Thoracic aorta (tissue), 2 donors: ENCODE results near the gene ETDC. TPM values are rescaled to one million over a fixed set of nuclear protein-coding genes. Genes with fewer than 3 reads are reported as not detected.
"Not testable (repeated sequence)": the region's sequence is repeated elsewhere in the genome, so short reads cannot be mapped to it uniquely, and the experiment has no call there.

Source experiments
- ATAC-seq: fragments of 150-250 bp; one replicate; pipeline ENCODE4 v1.8.0; 2017; ENCODE audit warnings: low read depth; ENCODE audit not compliant: insufficient number of reproducible peaks, low FRiP score
- DNase-seq: peaks from one replicate; pipeline ENCODE4 v3.0.0-alpha.2; 2020; ENCODE audit warnings: low spot score
- H3K27ac ChIP-seq, 2 donors: fragments of 200-600 bp; sonication (generic); 1 replicate in 1 of 2; 2 replicates in 1 of 2; pipeline ENCODE4 v1.5.1; 2016; ENCODE audit warnings: mild to moderate bottlenecking in 2 of 2, moderate library complexity in 2 of 2
- H3K27me3 ChIP-seq: fragments of 200-600 bp; sonication (generic); replicated peaks from 2 replicates; pipeline ENCODE4 v1.6.0; 2016; ENCODE audit warnings: mild to moderate bottlenecking; ENCODE audit not compliant: insufficient read depth
- H3K36me3 ChIP-seq: fragments of 200-600 bp; sonication (generic); one replicate; pipeline ENCODE4 v1.5.1; 2016
- H3K4me1 ChIP-seq, 2 donors: fragments of 200-600 bp; sonication (generic); 1 replicate in 1 of 2; 2 replicates in 1 of 2; pipeline versions ENCODE4 v1.5.1 to v1.6.0; 2016; ENCODE audit warnings: low read depth in 2 of 2, mild to moderate bottlenecking in 1 of 2; ENCODE audit not compliant: control insufficient read depth in 1 of 2
- H3K4me3 ChIP-seq: fragments of 200-600 bp; sonication (generic); 2 replicates; pipeline ENCODE4 v1.5.1; 2016; ENCODE audit warnings: mild to moderate bottlenecking
- H3K9me3 ChIP-seq: fragments of 200-600 bp; sonication (generic); 2 replicates; pipeline ENCODE4 v1.5.1; 2016
- CTCF ChIP-seq: fragments of 200-600 bp; sonication (generic); IDR thresholded peaks from one replicate; pipeline ENCODE4 v1.5.1; 2019; ENCODE audit warnings: antibody characterized with exemption
- total RNA-seq, 2 donors: library from RNA; depleted of rRNA; stranded (reverse); fragments of >200 nt; gene quantifications; one replicate each; pipeline versions ENCODE4 v1.1.0 to v1.2.3, GENCODE V29; 2016

ETDC gene
- total RNA-seq, 2 donors from 2014 or later: not detected

DNA sequence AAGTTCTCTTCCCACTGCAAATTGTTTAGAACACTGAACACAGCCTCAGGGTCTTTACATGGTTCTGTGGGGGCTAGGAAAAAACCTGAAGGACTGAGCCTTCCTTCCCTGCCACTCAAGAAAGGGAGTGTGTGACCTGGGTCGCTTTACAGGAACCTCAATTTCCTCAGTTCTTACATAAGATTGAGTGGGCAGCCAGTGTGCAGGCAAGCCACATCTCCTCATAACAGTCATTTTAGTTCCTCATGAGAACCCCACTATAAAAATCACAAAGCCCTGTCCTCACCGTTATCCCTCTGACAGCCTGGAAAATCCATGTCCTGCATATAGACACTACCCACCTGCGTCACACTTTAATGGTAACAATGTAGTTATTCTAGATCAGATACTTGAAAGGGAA is 2.1 kb upstream of the ETDC start:
- Histone ChIP-seq H3K27ac (no peak overlapping the region), H3K9me3 (no peaks in the 10 kb centered on the region), H3K4me3 (no peak overlapping the region), H3K27me3 (no peaks in the 10 kb centered on the region), H3K4me1 (no peaks in the 10 kb centered on the region), H3K36me3 (no peaks in the 10 kb centered on the region)
- DNase-seq (no peak), ATAC-seq (no peak)
- no peak for TF ChIP-seq CTCF

DNA sequence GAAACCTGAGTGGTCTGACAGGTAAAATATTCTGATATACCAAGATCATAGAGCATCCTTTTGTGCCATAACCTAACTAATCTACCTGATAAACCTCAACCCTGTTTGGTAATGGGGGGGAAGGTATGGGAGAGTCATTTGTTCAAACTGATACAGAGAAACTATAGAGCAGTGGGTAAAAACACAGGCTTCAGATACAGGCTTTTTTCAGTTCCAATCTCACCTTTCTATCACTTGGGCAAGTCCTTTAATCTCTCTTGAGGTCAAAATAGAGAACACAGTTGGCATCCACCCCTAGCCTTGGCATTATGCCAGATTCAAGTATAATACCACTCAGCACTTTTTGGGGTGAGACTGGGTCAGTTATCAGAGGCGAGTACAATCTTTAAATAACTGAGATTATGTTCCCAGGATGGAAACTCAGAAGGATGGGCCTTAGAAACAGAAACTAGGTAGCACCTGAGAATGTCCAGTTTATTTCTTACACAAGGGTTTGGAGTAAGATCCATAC is 880 bp upstream of the ETDC start:
- Histone ChIP-seq H3K27me3 (no peaks in the 10 kb centered on the region), H3K36me3 (no peaks in the 10 kb centered on the region), H3K4me3 (no peak overlapping the region), H3K27ac (no peak overlapping the region), H3K9me3 (no peaks in the 10 kb centered on the region), H3K4me1 (no peaks in the 10 kb centered on the region)
- ATAC-seq (no peak), DNase-seq (no peak)
- no peak for TF ChIP-seq CTCF

GRCh38 chrX:135315864-135316263 is 6.6 kb downstream of the ETDC start:
- no peaks in the 10 kb centered on the region for H3K4me1 ChIP-seq
- TF ChIP-seq CTCF: no peak
- no peak for ATAC-seq
- H3K4me3 ChIP-seq: no peak overlapping the region
- H3K36me3 ChIP-seq: no peaks in the 10 kb centered on the region
- H3K27me3 ChIP-seq: no peaks in the 10 kb centered on the region
- no peak overlapping the region for H3K27ac ChIP-seq
- DNase-seq: no peak
- peaks cover 3% of the 10 kb centered on the region for H3K9me3 ChIP-seq

DNA sequence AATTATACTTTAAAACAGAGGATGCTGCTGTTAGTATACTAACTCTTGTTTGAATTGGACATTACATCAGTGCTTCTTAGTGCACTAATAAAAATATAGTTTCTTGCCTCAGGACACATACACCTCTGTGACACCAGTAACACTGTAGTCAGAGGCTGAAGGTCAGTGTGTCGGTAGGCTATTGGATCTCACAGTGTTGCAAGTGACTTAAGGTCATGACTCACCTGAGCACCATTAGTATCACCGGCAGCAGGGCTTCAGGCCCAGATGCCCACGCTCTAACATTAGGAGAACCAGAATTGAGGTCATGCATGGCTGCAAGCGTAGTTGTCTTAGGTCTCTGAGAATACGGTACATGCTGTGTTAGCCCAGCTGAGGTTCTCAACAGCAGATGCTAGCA is 15.2 kb downstream of the ETDC start:
- Histone ChIP-seq H3K9me3 (no peaks in the 10 kb centered on the region), H3K27ac (no peak overlapping the region), H3K36me3 (peaks cover 4% of the 10 kb centered on the region), H3K4me3 (no peak overlapping the region), H3K4me1 (no peaks in the 10 kb centered on the region), H3K27me3 (no peaks in the 10 kb centered on the region)
- TF ChIP-seq CTCF: no peak
- DNase-seq (no peak), ATAC-seq (no peak)

DNA sequence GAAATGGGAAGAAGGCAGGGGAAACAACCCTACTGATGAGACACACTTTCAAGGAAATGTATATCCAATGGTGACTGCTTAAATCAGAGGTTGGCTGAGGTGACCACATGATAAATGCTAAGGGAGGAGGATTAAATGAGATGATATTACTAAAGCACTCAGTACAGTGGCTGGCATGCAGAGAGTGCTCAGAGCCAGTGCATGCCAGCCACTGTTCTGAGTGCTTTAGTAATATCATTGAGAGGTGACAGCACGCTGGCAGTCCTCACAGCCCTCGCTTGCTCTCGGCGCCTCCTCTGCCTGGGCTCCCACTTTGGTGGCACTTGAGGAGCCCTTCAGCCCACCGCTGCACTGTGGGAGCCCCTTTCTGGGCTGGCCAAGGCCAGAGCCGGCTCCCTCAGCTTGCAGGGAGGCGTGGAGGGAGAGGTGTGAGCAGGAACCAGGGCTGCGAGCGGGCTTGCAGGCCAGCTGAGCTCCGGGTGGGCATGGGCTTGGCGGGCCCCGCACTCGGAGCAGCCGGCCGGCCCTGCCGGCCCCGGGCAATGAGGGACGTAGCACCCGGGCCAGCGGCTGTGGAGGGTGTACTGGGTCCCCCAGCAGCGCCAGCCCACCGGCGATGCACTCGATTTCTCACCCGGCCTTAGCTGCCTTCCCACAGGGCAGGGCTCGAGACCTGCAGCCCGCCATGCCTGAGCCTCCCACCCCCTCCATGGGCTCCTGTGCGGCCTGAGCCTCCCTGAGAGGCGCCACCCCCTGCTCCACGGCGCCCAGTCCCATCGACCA is 15.9 kb downstream of the ETDC start:
- not testable (repeated sequence) for H3K27me3 ChIP-seq, H3K9me3 ChIP-seq, H3K4me3 ChIP-seq, H3K36me3 ChIP-seq, ATAC-seq, H3K27ac ChIP-seq, H3K4me1 ChIP-seq, DNase-seq

- Histone ChIP-seq H3K27ac (no peak overlapping the region), H3K27me3 (no peaks in the 10 kb centered on the region), H3K9me3 (no peaks in the 10 kb centered on the region), H3K36me3 (peaks cover under 1% of the 10 kb centered on the region), H3K4me1 (peaks cover 0 to 6% of the 10 kb centered on the region in 2 donors), H3K4me3 (no peak overlapping the region)
- no peak for DNase-seq
- no peak for ATAC-seq
- TF ChIP-seq CTCF: no peak
Measured at GRCh38 chrX:135327299-135327698, 18.0 kb downstream of the ETDC start.
